Transverse colon (tissue), 4 donors: ENCODE results near the gene PPP1R15A. TPM values are rescaled to one million over a fixed set of nuclear protein-coding genes. Genes with fewer than 3 reads are reported as not detected.

Source experiments
- DNase-seq: peaks from one replicate; pipeline ENCODE4 v3.0.0-alpha.2; 2019
- H3K27ac ChIP-seq, 4 donors: fragments of 200-600 bp; sonication (generic); 2 replicates each; pipeline ENCODE4 v1.5.1; 2016 to 2018; ENCODE audit warnings: inconsistent platforms in 4 of 4
- H3K27me3 ChIP-seq: fragments of 200-600 bp; sonication (generic); 2 replicates; pipeline ENCODE4 v1.5.1; 2017; ENCODE audit warnings: inconsistent platforms
- H3K36me3 ChIP-seq, 4 donors: fragments of 200-600 bp; sonication (generic); 2 replicates each; pipeline ENCODE4 v1.5.1; 2017 to 2019; ENCODE audit warnings: inconsistent platforms in 4 of 4
- H3K4me1 ChIP-seq, 4 donors: fragments of 200-600 bp; sonication (generic); 2 replicates each; pipeline ENCODE4 v1.5.1; 2017 to 2020; ENCODE audit warnings: inconsistent platforms in 4 of 4
- H3K4me3 ChIP-seq, 4 donors: fragments of 200-600 bp; sonication (generic); 1 replicate in 1 of 4; 2 replicates in 3 of 4; pipeline versions ENCODE4 v1.5.1 to v1.6.1; 2017 to 2019; ENCODE audit warnings: inconsistent platforms in 4 of 4
- H3K9me3 ChIP-seq, 2 donors: fragments of 200-600 bp; sonication (generic); 2 replicates each; pipeline ENCODE4 v1.5.1; 2017 to 2019; ENCODE audit warnings: inconsistent platforms in 2 of 2
- CTCF ChIP-seq, 5 experiments: fragments of 200-600 bp in 3 of 5; fragments of 450-650 bp in 2 of 5; sonication (generic) in 3 of 5; IDR thresholded peaks; 1 replicate in 2 of 5; 2 replicates in 3 of 5; pipeline ENCODE4 v1.5.1; 2016 to 2017; ENCODE audit warnings: antibody characterized with exemption in 5 of 5, inconsistent platforms in 3 of 5, mild to moderate bottlenecking in 2 of 5, moderate library complexity in 1 of 5
- EP300 ChIP-seq: sonication (generic); formaldehyde crosslinking; IDR thresholded peaks from one replicate; pipeline ENCODE4 v1.6.1; 2017; ENCODE audit warnings: antibody characterized with exemption, low read depth
- POLR2A ChIP-seq: fragments of 450-650 bp; IDR thresholded peaks from one replicate; pipeline ENCODE4 v1.6.1; 2016; ENCODE audit warnings: antibody characterized with exemption, mild to moderate bottlenecking, moderate library complexity
- POLR2AphosphoS5 ChIP-seq, 3 donors: sonication (generic); formaldehyde crosslinking; IDR thresholded peaks; one replicate each; pipeline ENCODE4 v1.6.1; 2016; ENCODE audit warnings: antibody characterized with exemption in 3 of 3
- WGBS, 2 donors: methylation state at CpG; one replicate each; pipeline ENCODE4 v1.1.5; 2018; ENCODE audit warnings: low coverage in 1 of 2; 5-methylcytosine and 5-hydroxymethylcytosine counted together
- in situ Hi-C, 4 donors: fragments of 200-750 bp; cut with MboI; loops; one replicate each; pipeline versions ENCODE4 v1.15.0 to v1.15.1; 2017; ENCODE audit warnings: low sequenced_read_pairs in 3 of 4, low pct_ligation_motif_present in 1 of 4, low pct_unique_long_range_greater_than_20kb in 1 of 4
- intact Hi-C: fragments of 100-400 bp; cut with DNase I; formaldehyde crosslinking; loops from one replicate; pipeline ENCODE4 v1.15.1; 2023; ENCODE audit warnings: low total_unique reads
- total RNA-seq, 4 donors: library from RNA; depleted of rRNA; stranded (reverse); fragments of >200 nt; gene quantifications; one replicate each; pipeline ENCODE4 v1.1.0, GENCODE V29; 2016

PPP1R15A gene
- total RNA-seq, 4 donors from 2014 or later = 49.4 to 109 (median 69.5) TPM

GRCh38 chr19:48920949-48921348 lies 48.7 kb downstream of the PPP1R15A start:
- in situ Hi-C loops (no loop called here), intact Hi-C loops (no loop called here)
- no peaks in the 10 kb centered on the region for H3K9me3 ChIP-seq
- no peaks in the 10 kb centered on the region for H3K4me1 ChIP-seq
- no peak overlapping the region for H3K4me3 ChIP-seq
- H3K27ac ChIP-seq = no peak overlapping the region
- no peaks in the 10 kb centered on the region for H3K27me3 ChIP-seq
- peaks cover 0 to 20% (median 0%) of the 10 kb centered on the region in 4 donors for H3K36me3 ChIP-seq
- WGBS, 2 donors = 86% methylated on average over 10 of the region's 10 CpGs; no CpG with 5 or more reads in 1 of the 2 donors
- no peak for DNase-seq
- TF ChIP-seq POLR2A (no peak), POLR2AphosphoS5 (IDR thresholded peaks at IDR 0.05) (no peak), CTCF (IDR thresholded peaks at IDR 0.05) (no peak), EP300 (no peak)

GRCh38 chr19:48921721-48922500 lies 49.7 kb downstream of the PPP1R15A start:
- Histone ChIP-seq H3K27me3 (no peaks in the 10 kb centered on the region), H3K36me3 (peaks cover 0 to 14% (median 0%) of the 10 kb centered on the region in 4 donors), H3K4me1 (peaks cover 0 to 1% (median under 1%) of the 10 kb centered on the region in 4 donors), H3K9me3 (no peaks in the 10 kb centered on the region), H3K4me3 (no peak overlapping the region), H3K27ac (no peak overlapping the region)
- 75 to 90% methylated on average over 4 to 12 of the region's 12 CpGs for WGBS, 2 donors
- intact Hi-C loops (no loop called here), in situ Hi-C loops (no loop called here)
- TF ChIP-seq EP300 (no peak), POLR2AphosphoS5 (IDR thresholded peaks at IDR 0.05) (no peak), POLR2A (no peak), CTCF (IDR thresholded peaks at IDR 0.05) (no peak)
- DNase-seq = no peak

GRCh38 chr19:48922548-48923490 lies 50.6 kb downstream of the PPP1R15A start:
- Histone ChIP-seq H3K27me3 (no peaks in the 10 kb centered on the region), H3K36me3 (peaks cover 0 to 13% (median 0%) of the 10 kb centered on the region in 4 donors), H3K4me3 (no peak overlapping the region), H3K4me1 (peaks cover 0 to 6% (median 3%) of the 10 kb centered on the region in 4 donors), H3K9me3 (no peaks in the 10 kb centered on the region), H3K27ac (no peak overlapping the region)
- WGBS, 2 donors = 90% methylated on average over 18 of the region's 18 CpGs; no CpG with 5 or more reads in 1 of the 2 donors
- DNase-seq = no peak
- in situ Hi-C loops (no loop called here), intact Hi-C loops (no loop called here)
- TF ChIP-seq POLR2AphosphoS5 (IDR thresholded peaks at IDR 0.05) (no peak), EP300 (no peak), CTCF (IDR thresholded peaks at IDR 0.05) (no peak), POLR2A (no peak)

GRCh38 chr19:48925240-48925843 lies 53.1 kb downstream of the PPP1R15A start:
- intact Hi-C loops (no loop called here), in situ Hi-C loops (no loop called here)
- no peak overlapping the region for H3K4me3 ChIP-seq
- no peak overlapping the region for H3K27ac ChIP-seq
- no peaks in the 10 kb centered on the region for H3K9me3 ChIP-seq
- no peak for DNase-seq
- TF ChIP-seq CTCF (IDR thresholded peaks at IDR 0.05) (no peak), POLR2AphosphoS5 (IDR thresholded peaks at IDR 0.05) (no peak), EP300 (no peak), POLR2A (no peak)
- peaks cover 0 to 6% (median 3%) of the 10 kb centered on the region in 4 donors for H3K4me1 ChIP-seq
- WGBS, 2 donors = 66% methylated on average over 4 to 10 of the region's 11 CpGs
- H3K36me3 ChIP-seq = no peaks in the 10 kb centered on the region
- H3K27me3 ChIP-seq = no peaks in the 10 kb centered on the region
